H1 (cell line): ENCODE data around the gene APLP2. TPM values are rescaled to one million over a fixed set of nuclear protein-coding genes. Genes with fewer than 3 reads are reported as not detected.

Experiments used
- CTCF ChIA-PET: fragments of 300-600 bp; sonication (Branson Sonifier 250); formaldehyde crosslinking; loops from one replicate; lab custom pipeline; 2021; ENCODE audit not compliant: partially characterized antibody; lab: Charles Lee
- POLR2A ChIA-PET: fragments of 300-600 bp; sonication (Branson Sonifier 250); formaldehyde crosslinking; loops from one replicate; lab custom pipeline; 2021; ENCODE audit warnings: inconsistent platforms; ENCODE audit not compliant: partially characterized antibody; lab: Charles Lee
- DNase-seq, 2 experiments: peaks; one replicate each; pipeline versions ENCODE4 v3.0.0 to v3.0.0-alpha.2; 2010 to 2022; ENCODE audit warnings: low spot score in 2 of 2, low read depth in 1 of 2, mixed read lengths in 1 of 2
- FAIRE-seq: peaks from 2 replicates; lab custom pipeline; 2011; peaks lifted over from hg19 to GRCh38; lab: Jason Lieb, UNC
- H2AFZ ChIP-seq: 2 replicates; pipeline ENCODE4 v1.8.1; 2012; ENCODE audit warnings: low read length, inconsistent platforms
- H2AK5ac ChIP-seq: 2 replicates; pipeline ENCODE4 v1.6.1; 2013; ENCODE audit warnings: low read depth, low read length
- H2BK120ac ChIP-seq: replicated peaks from 2 replicates; pipeline ENCODE3; 2013; ENCODE audit warnings: low read depth, low read length, inconsistent platforms
- H2BK12ac ChIP-seq: 2 replicates; pipeline ENCODE4 v1.6.1; 2013; ENCODE audit warnings: low read depth, low read length
- H2BK15ac ChIP-seq: 2 replicates; pipeline ENCODE4 v1.6.1; 2013; ENCODE audit warnings: low read length
- H2BK20ac ChIP-seq: 2 replicates; pipeline ENCODE4 v1.6.1; 2013; ENCODE audit warnings: low read length
- H2BK5ac ChIP-seq: 2 replicates; pipeline ENCODE4 v1.6.1; 2013; ENCODE audit warnings: low read depth, low read length
- H3K14ac ChIP-seq: 2 replicates; pipeline ENCODE4 v1.6.1; 2013; ENCODE audit warnings: inconsistent platforms; ENCODE audit not compliant: insufficient read length
- H3K18ac ChIP-seq: 2 replicates; pipeline ENCODE4 v1.6.1; 2013; ENCODE audit warnings: low read length; ENCODE audit errors: extremely low read depth
- H3K23ac ChIP-seq: 2 replicates; pipeline ENCODE4 v1.6.1; 2013; ENCODE audit warnings: inconsistent platforms; ENCODE audit not compliant: insufficient read length
- H3K23me2 ChIP-seq: 2 replicates; pipeline ENCODE4 v1.6.1; 2013; ENCODE audit warnings: low read depth, low read length
- H3K27ac ChIP-seq: 2 replicates; pipeline ENCODE4 v1.6.1; 2011; ENCODE audit warnings: low read depth, low read length, inconsistent platforms
- H3K27me3 ChIP-seq, 4 experiments: replicated peaks in 1 of 4; 1 replicate in 1 of 4; 2 replicates in 3 of 4; pipeline versions ENCODE4 v1.6.1 to v1.8.1; 2011 to 2013; ENCODE audit warnings: low read length in 3 of 4, mild to moderate bottlenecking in 3 of 4, inconsistent platforms in 2 of 4, mixed read lengths in 2 of 4, moderate library complexity in 1 of 4; ENCODE audit not compliant: control insufficient read depth in 3 of 4, insufficient read depth in 3 of 4; ENCODE audit errors: extremely low read depth in 1 of 4
- H3K36me3 ChIP-seq, 4 experiments: 2 replicates each; pipeline versions ENCODE4 v1.6.1 to v1.8.1; 2011 to 2013; ENCODE audit warnings: mild to moderate bottlenecking in 4 of 4, low read length in 3 of 4, moderate library complexity in 2 of 4, control low read depth in 1 of 4, inconsistent platforms in 1 of 4; ENCODE audit not compliant: insufficient read depth in 4 of 4, control insufficient read depth in 2 of 4
- H3K4ac ChIP-seq: replicated peaks from 2 replicates; pipeline ENCODE3; 2013; ENCODE audit warnings: low read length, low read depth, mixed read lengths, inconsistent platforms; ENCODE audit not compliant: insufficient read length
- H3K4me1 ChIP-seq, 4 experiments: replicated peaks in 1 of 4; 1 replicate in 1 of 4; 2 replicates in 3 of 4; pipeline versions ENCODE4 v1.6.1 to v1.8.1; 2011 to 2013; ENCODE audit warnings: low read length in 3 of 4, inconsistent platforms in 2 of 4, mixed read lengths in 1 of 4; ENCODE audit not compliant: insufficient read depth in 4 of 4, control insufficient read depth in 3 of 4
- H3K4me2 ChIP-seq, 2 experiments: 2 replicates each; pipeline versions ENCODE4 v1.6.1 to v1.8.1; 2011 to 2013; ENCODE audit warnings: low read depth in 2 of 2, low read length in 2 of 2, control low read depth in 1 of 2, inconsistent platforms in 1 of 2, mild to moderate bottlenecking in 1 of 2; ENCODE audit not compliant: insufficient read depth in 1 of 2
- H3K4me3 ChIP-seq, 4 experiments: fragments of 200-600, 300-600 bp in 1 of 4; sonication (generic), shearing (Covaris generic), sonication (Bioruptor Twin) in 1 of 4; 2 replicates each; pipeline versions ENCODE4 v1.5.1 to v1.8.1; 2011 to 2016; ENCODE audit warnings: low read length in 4 of 4, low read depth in 3 of 4, control low read depth in 2 of 4, inconsistent platforms in 2 of 4, mild to moderate bottlenecking in 2 of 4, mixed read lengths in 1 of 4, moderate library complexity in 1 of 4; ENCODE audit not compliant: insufficient read depth in 2 of 4; ENCODE audit errors: extremely low read depth in 1 of 4
- H3K56ac ChIP-seq: replicated peaks from 2 replicates; pipeline ENCODE3; 2013; ENCODE audit warnings: low read depth, mild to moderate bottlenecking, mixed read lengths, low read length, inconsistent platforms; ENCODE audit not compliant: insufficient read length
- H3K79me1 ChIP-seq: 2 replicates; pipeline ENCODE4 v1.6.1; 2013; ENCODE audit warnings: low read depth, low read length, control low read depth
- H3K79me2 ChIP-seq, 2 experiments: 2 replicates each; pipeline versions ENCODE4 v1.6.1 to v1.8.1; 2012 to 2013; ENCODE audit warnings: low read length in 2 of 2, mild to moderate bottlenecking in 2 of 2, inconsistent platforms in 1 of 2; ENCODE audit not compliant: insufficient read depth in 2 of 2, control insufficient read depth in 1 of 2
- H3K9ac ChIP-seq, 4 experiments: replicated peaks in 1 of 4; 1 replicate in 1 of 4; 2 replicates in 3 of 4; pipeline versions ENCODE4 v1.6.1 to v1.8.1; 2011 to 2013; ENCODE audit warnings: low read depth in 3 of 4, low read length in 3 of 4, control low read depth in 2 of 4, mild to moderate bottlenecking in 2 of 4, moderate library complexity in 2 of 4, inconsistent platforms in 1 of 4; ENCODE audit errors: extremely low read depth in 1 of 4
- H3K9me3 ChIP-seq, 2 experiments: 2 replicates each; pipeline versions ENCODE4 v1.6.1 to v1.8.1; 2012 to 2013; ENCODE audit warnings: mild to moderate bottlenecking in 2 of 2, moderate library complexity in 2 of 2, control low read depth in 1 of 2, inconsistent platforms in 1 of 2, low read depth in 1 of 2, low read length in 1 of 2, mixed read lengths in 1 of 2; ENCODE audit not compliant: insufficient read depth in 2 of 2
- H4K20me1 ChIP-seq, 2 experiments: replicated peaks in 1 of 2; 2 replicates each; pipeline versions ENCODE3 to v1.8.1; 2011 to 2013; ENCODE audit warnings: inconsistent platforms in 2 of 2, low read length in 2 of 2, mild to moderate bottlenecking in 1 of 2; ENCODE audit not compliant: insufficient read depth in 2 of 2, control insufficient read depth in 1 of 2
- H4K5ac ChIP-seq: 2 replicates; pipeline ENCODE4 v1.6.1; 2013; ENCODE audit warnings: low read length, low read depth, mixed read lengths, inconsistent platforms; ENCODE audit not compliant: insufficient read length
- H4K8ac ChIP-seq: 2 replicates; pipeline ENCODE4 v1.8.0; 2013; ENCODE audit warnings: mild to moderate bottlenecking, moderate library complexity, low read length, inconsistent platforms; ENCODE audit not compliant: insufficient read depth; ENCODE audit errors: extremely low read depth
- H4K91ac ChIP-seq: replicated peaks from 2 replicates; pipeline ENCODE3; 2013; ENCODE audit warnings: low read length, mixed read lengths, inconsistent platforms; ENCODE audit not compliant: insufficient read length
- ASH2L ChIP-seq: fragments of 200-600, 300-600 bp; sonication (generic); IDR thresholded peaks from one replicate; pipeline ENCODE4 v1.7.1; 2017; ENCODE audit warnings: low read length
- BCL11A ChIP-seq, 2 experiments: IDR thresholded peaks; one replicate each; pipeline ENCODE4 v1.6.1; 2011; ENCODE audit warnings: low read depth in 2 of 2, low read length in 2 of 2, mild to moderate bottlenecking in 2 of 2
- E2F6 ChIP-seq: IDR thresholded peaks from 2 replicates; pipeline ENCODE4 v1.6.1; 2012; ENCODE audit warnings: inconsistent platforms
- EZH2 ChIP-seq: fragments of 200-600 bp; sonication (generic); IDR thresholded peaks from 2 replicates; pipeline ENCODE4 v1.7.1; 2012; ENCODE audit warnings: low read depth, mild to moderate bottlenecking, moderate library complexity, low read length, inconsistent platforms; ENCODE audit not compliant: severe bottlenecking
- POLR2AphosphoS5 ChIP-seq: IDR thresholded peaks from 2 replicates; pipeline ENCODE4 v1.6.1; 2011; ENCODE audit warnings: low read depth, low read length
- RBBP5 ChIP-seq: IDR thresholded peaks from 2 replicates; pipeline ENCODE4 v1.7.1; 2012; ENCODE audit warnings: low read depth, mild to moderate bottlenecking, inconsistent platforms, low read length, moderate library complexity, borderline replicate concordance
- RFX5 ChIP-seq: IDR thresholded peaks from 2 replicates; pipeline ENCODE4 v1.6.1; 2011; ENCODE audit warnings: low read depth, low read length, improper control_type of control experiment, borderline replicate concordance
- TEAD4 ChIP-seq: IDR thresholded peaks from 2 replicates; pipeline ENCODE4 v1.6.1; 2012; ENCODE audit warnings: low read depth, low read length, inconsistent platforms, mixed read lengths
- USF2 ChIP-seq: IDR thresholded peaks from 2 replicates; pipeline ENCODE4 v1.6.1; 2011; ENCODE audit warnings: low read length, improper control_type of control experiment
- WGBS, 2 experiments: shearing (Covaris generic) in 1 of 2; methylation state at CpG; one replicate each; pipeline versions ENCODE4 v1.1.6 to v1.1.7; 2013 to 2015; ENCODE audit warnings: low lambda C conversion rate in 2 of 2, mixed read lengths in 2 of 2, inconsistent platforms in 1 of 2, low coverage in 1 of 2, missing lambda C conversion rate in 1 of 2; ENCODE audit not compliant: insufficient replicate concordance in 2 of 2, insufficient coverage in 1 of 2, insufficient read length in 1 of 2; ENCODE audit errors: extremely low coverage in 1 of 2, missing lambda C conversion rate in 1 of 2; 5-methylcytosine and 5-hydroxymethylcytosine counted together
- polyA plus RNA-seq, 7 experiments: library from polyadenylated mRNA; depleted of rRNA in 3 of 7; stranded (reverse) in 5 of 7; unstranded in 2 of 7; fragments of >200 nt in 5 of 7; fragments of 200-250 nt in 2 of 7; gene quantifications; 1 replicate in 5 of 7; 2 replicates in 1 of 7; 4 replicates in 1 of 7; pipeline versions ENCODE4 v1.2.1 to v1.2.3, GENCODE V29; 2011 to 2013; ENCODE audit warnings: missing spikeins in 2 of 7, mixed read lengths in 2 of 7
- total RNA-seq: library from RNA; stranded (reverse); fragmentation: NEBNext Ultra II Directional; extraction: Animal tissue kit (Norgen Biotek cat#: 25700); gene quantifications from 2 replicates; pipeline ENCODE4 v1.2.1, GENCODE V29; 2021

The APLP2 gene
- total and polyA plus RNA-seq, 2 of the 8 experiments (the other 6 are each of a cell fraction or from before 2014, with no cell fraction given): 222 to 315 TPM

DNA sequence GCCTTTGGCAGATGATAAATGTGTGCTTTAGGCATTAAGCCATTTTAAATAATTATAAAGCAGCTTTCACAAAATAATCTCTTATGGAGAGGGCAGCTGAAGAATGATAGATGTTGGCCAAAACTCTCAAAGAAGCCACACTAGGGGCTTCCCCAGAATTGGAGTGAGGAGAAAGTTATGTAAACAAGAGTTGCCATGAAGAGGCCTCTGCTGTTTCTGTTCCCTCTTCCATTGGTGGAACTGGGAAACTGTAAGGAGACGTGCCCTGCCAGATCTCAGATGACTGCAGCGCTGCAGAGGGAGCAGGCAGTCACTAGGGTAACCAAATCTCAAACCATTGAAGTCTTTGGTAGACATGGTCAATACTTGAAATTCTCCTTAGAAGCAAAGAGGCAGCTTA, 19.4 kb upstream of the APLP2 start:
- no peak overlapping the region for H3K18ac ChIP-seq
- no peak overlapping the region for H3K4ac ChIP-seq
- H3K9me3 ChIP-seq: no peaks in the 10 kb centered on the region
- no peak overlapping the region for H4K8ac ChIP-seq
- no peaks in the 10 kb centered on the region for H3K23me2 ChIP-seq
- H2BK5ac ChIP-seq: no peak overlapping the region
- no peak overlapping the region for H3K9ac ChIP-seq
- DNase-seq (no peak), FAIRE-seq (no peak)
- no peaks in the 10 kb centered on the region for H3K36me3 ChIP-seq
- no peak overlapping the region for H3K14ac ChIP-seq
- no peak overlapping the region for H2BK20ac ChIP-seq
- H2BK15ac ChIP-seq: no peak overlapping the region
- 50% methylated on average over 2 of the region's 2 CpGs; no CpG with 5 or more reads in 1 of the 2 experiments for WGBS, 2 experiments
- no peak overlapping the region for H3K27ac ChIP-seq
- no peak overlapping the region for H3K4me3 ChIP-seq
- no peak overlapping the region for H2BK120ac ChIP-seq
- no peak overlapping the region for H3K56ac ChIP-seq
- H3K27me3 ChIP-seq: no peaks in the 10 kb centered on the region
- H3K23ac ChIP-seq: no peak overlapping the region
- no peak overlapping the region for H2AK5ac ChIP-seq
- no peak overlapping the region for H3K4me2 ChIP-seq
- H3K4me1 ChIP-seq: peaks cover 0 to 2% (median 0%) of the 10 kb centered on the region in 4 experiments; a peak in 1 of 7 replicates
- H4K5ac ChIP-seq: no peak overlapping the region
- H4K20me1 ChIP-seq: no peaks in the 10 kb centered on the region
- CTCF ChIA-PET: interaction anchor here (0.6 to 1.5 kb wide), 3 partner anchors 13 to 16 kb away, joined by 4 to 5 read pairs (median 5); no protein-coding TSS in a partner anchor
- H3K79me1 ChIP-seq: no peaks in the 10 kb centered on the region
- H2AFZ ChIP-seq: no peak overlapping the region
- POLR2A ChIA-PET: interaction anchor here (0.5 to 1.5 kb wide), 3 partner anchors 19 to 127 kb away, joined by 3 to 5 read pairs (median 3); partner anchors contain the start of gene APLP2
- no peak overlapping the region for H4K91ac ChIP-seq
- no peaks in the 10 kb centered on the region for H3K79me2 ChIP-seq
- no peak overlapping the region for H2BK12ac ChIP-seq
- TF ChIP-seq TEAD4 (no peak), ASH2L (no peak), RFX5 (no peak), RBBP5 (no peak), POLR2AphosphoS5 (no peak), USF2 (no peak), BCL11A (IDR thresholded peaks at IDR 0.05; ENCODE audit: low read depth in 2 of 2, low read length in 2 of 2) (no peak), E2F6 (no peak), EZH2 (no peak)
